Measurements from ENCODE around the gene C17orf107.

The C17orf107 gene

GRCh38 chr17:4949321-4950074 lies 50.2 kb downstream of the C17orf107 start:
- peak; percentile 79 for DNase-seq (ENCODE audit: low read depth)

- no peak for DNase-seq (ENCODE audit: low read depth)
Observed at GRCh38 chr17:4950075-4950745, 50.9 kb downstream of the C17orf107 start.

DNA sequence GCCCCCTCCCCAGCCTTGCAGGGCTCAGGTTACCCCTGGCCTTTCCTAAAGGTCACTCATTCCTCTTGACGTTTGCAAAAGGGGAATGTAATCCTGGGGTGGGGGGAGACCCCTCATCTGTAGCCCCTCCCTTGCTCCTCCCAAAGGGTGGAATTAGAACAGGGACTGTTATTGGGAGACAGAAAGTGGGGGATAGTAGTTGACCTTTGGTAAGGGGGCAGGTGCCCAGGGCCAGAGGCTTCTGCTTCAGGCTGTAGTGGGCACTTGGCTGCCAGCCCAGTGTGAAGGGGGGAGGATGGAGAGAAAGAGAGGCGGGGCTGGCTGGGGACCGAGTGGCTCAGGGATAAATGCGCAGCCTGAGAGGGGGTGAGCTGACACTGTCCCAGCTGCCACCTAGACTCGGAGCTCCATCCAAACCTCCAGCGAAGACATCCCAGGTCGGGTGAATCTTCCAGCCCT lies 51.4 kb downstream of the C17orf107 start, which contains the start of gene ENO3:
Gene ENO3 (plus strand): TSS at position 374 of the 459 bp plus-strand sequence. CDS start 711 bp downstream, outside the sequence.
- no peak for DNase-seq (ENCODE audit: low read depth)

DNA sequence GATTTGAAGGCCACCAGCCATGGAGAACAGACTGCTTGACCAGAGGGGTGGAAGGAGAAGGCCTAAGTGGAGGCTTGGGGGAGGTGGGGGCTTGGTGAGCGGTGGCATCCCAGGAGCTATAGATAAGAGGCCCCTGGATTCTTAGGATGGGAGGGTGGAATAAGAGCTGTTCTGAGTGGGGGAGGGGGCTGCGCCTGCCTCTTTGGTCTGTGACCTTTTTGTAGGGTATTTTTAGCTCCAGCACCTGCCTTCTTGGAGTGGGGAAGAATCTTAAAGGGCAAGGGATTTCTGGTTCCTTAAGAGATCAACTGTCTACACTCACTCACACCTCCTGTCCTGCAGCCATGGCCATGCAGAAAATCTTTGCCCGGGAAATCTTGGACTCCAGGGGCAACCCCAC lies 52.1 kb downstream of the C17orf107 start:
- no peak for DNase-seq (ENCODE audit: low read depth)

Data from ELR (cell line).